ENCODE measurements around the gene ANKIB1.

DNA sequence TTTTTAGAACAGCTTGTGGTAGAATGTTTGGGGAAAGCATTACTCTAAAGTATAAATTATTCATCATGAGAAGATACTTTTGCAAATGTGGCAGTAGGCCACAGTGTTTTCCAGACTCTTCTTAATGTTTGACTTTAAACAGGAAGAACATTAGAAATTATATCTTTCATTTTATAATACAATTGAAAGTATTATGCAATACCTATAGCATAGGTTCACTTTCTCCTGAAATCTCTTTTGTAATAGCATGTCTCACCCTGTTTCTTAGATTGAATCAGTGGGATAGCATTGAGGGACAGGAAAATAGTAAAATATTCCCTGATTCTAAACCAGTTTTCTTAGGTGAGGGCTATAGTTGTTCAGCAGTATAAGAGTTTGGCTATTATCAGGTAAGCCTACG is 23.1 kb downstream of the ANKIB1 start:
- TF ChIP-seq POLR2AphosphoS5 (IDR thresholded peaks at IDR 0.05; ENCODE audit: low read depth, low read length): no peak
- TF ChIP-seq POLR2A (IDR thresholded peaks at IDR 0.05; ENCODE audit: low read depth, low read length): no peak
